ENCODE results near the gene TSC22D4. TPM values are rescaled to one million over a fixed set of nuclear protein-coding genes. Genes with fewer than 3 reads are reported as not detected.

TSC22D4 gene
- polyA plus RNA-seq, 2 of the 4 experiments (the other 2 are of a cell fraction) = 7.9 to 28.9 TPM

- DNase-seq (ENCODE audit: low read depth in 1 of 2, low spot score in 1 of 2) (no peak), FAIRE-seq (no peak), ATAC-seq (no peak)
- Histone ChIP-seq H3K4me2 (no peak overlapping the region), H3K9me3 (no peaks in the 10 kb centered on the region), H3K27ac (no peak overlapping the region), H3K4me1 (peaks cover 9% of the 10 kb centered on the region; the same call in 2 of the 3 replicates), H3K4me3 (no peak overlapping the region)
- TF ChIP-seq ZFP36 (IDR thresholded peaks at IDR 0.05; ENCODE audit: borderline replicate concordance, partially characterized antibody) (no peak), FOSL2 (IDR thresholded peaks at IDR 0.05) (no peak), FOSL2 (CRISPR knock-in tag; IDR thresholded peaks at IDR 0.05) (no peak), ZNF302 (CRISPR knock-in tag; IDR thresholded peaks at IDR 0.05) (no peak), CHD2 (IDR thresholded peaks at IDR 0.05; ENCODE audit: low read length, partially characterized antibody) (no peak), POLR2AphosphoS2 (conservative IDR thresholded peaks at IDR 0.05; ENCODE audit: low read length) (no peak), MAX (IDR thresholded peaks at IDR 0.05) (no peak), RNF2 (IDR thresholded peaks at IDR 0.05; ENCODE audit: borderline replicate concordance, low read depth) (no peak), ZC3H11A (IDR thresholded peaks at IDR 0.05) (no peak), CTCF (IDR thresholded peaks at IDR 0.05) (no peak), RARB (CRISPR knock-in tag; IDR thresholded peaks at IDR 0.05) (no peak), BCL3 (IDR thresholded peaks at IDR 0.05) (no peak), BHLHE40 (IDR thresholded peaks at IDR 0.05; ENCODE audit: low read depth, low read length) (no peak), SMC3 (IDR thresholded peaks at IDR 0.05) (no peak), TFCP2L1 (CRISPR knock-in tag; IDR thresholded peaks at IDR 0.05) (no peak), RAD21 (conservative IDR thresholded peaks at IDR 0.05 in 1 of 2, IDR thresholded peaks at IDR 0.05 in 1 of 2) (no peak), JUNB (IDR thresholded peaks at IDR 0.05) (no peak)
- CTCF ChIA-PET = interaction anchor here (1.7 to 3.9 kb wide), 2 partner anchors 9 to 69 kb away, joined by 5 to 22 read pairs; no protein-coding TSS in a partner anchor
- POLR2A ChIA-PET = no interaction called here
- WGBS (ENCODE audit: missing lambda C conversion rate) = 78% methylated on average over 5 of the region's 5 CpGs
Observed at GRCh38 chr7:100491192-100491578, 12.2 kb upstream of the TSC22D4 start.

GRCh38 chr7:100490483-100491191 is 11.6 kb upstream of the TSC22D4 start:
- TF ChIP-seq CBX8 (IDR thresholded peaks at IDR 0.05) (no peak), KDM1A (IDR thresholded peaks at IDR 0.05; ENCODE audit: low read depth) (no peak), EP300 (IDR thresholded peaks at IDR 0.05) (no peak), RFX5 (IDR thresholded peaks at IDR 0.05) (no peak), RARB (CRISPR knock-in tag; IDR thresholded peaks at IDR 0.05) (no peak), KDM5A (IDR thresholded peaks at IDR 0.05) (no peak), JUNB (IDR thresholded peaks at IDR 0.05) (no peak), PBX3 (IDR thresholded peaks at IDR 0.05) (no peak), HMGXB4 (CRISPR knock-in tag; IDR thresholded peaks at IDR 0.05; ENCODE audit: borderline replicate concordance) (no peak), NFE2L2 (conservative IDR thresholded peaks at IDR 0.05; ENCODE audit: low read length) (no peak), ESRRA (IDR thresholded peaks at IDR 0.05; ENCODE audit: borderline replicate concordance, low read length) (no peak), ATOH8 (CRISPR knock-in tag; IDR thresholded peaks at IDR 0.05; ENCODE audit: low read depth) (no peak), MAFK (IDR thresholded peaks at IDR 0.05; ENCODE audit: partially characterized antibody) (no peak), SMC3 (IDR thresholded peaks at IDR 0.05) (no peak), CEBPB (IDR thresholded peaks at IDR 0.05) (no peak)
- POLR2A ChIA-PET = interaction anchor here (0.9 kb wide), 1 partner anchor 96 kb away, joined by 3 read pairs; the partner anchor contains the start of gene FBXO24

More at GRCh38 chr7:100490483-100491191, 11.6 kb upstream of the TSC22D4 start:
- no peak overlapping the region for H3K4me2 ChIP-seq
- H3K4me1 ChIP-seq = peaks cover 15% of the 10 kb centered on the region; the same call in 2 of the 3 replicates
- H3K27ac ChIP-seq = no peak overlapping the region
- FAIRE-seq = no peak
- 84% methylated on average over 24 of the region's 25 CpGs for WGBS (ENCODE audit: missing lambda C conversion rate)
- H3K4me3 ChIP-seq = no peak overlapping the region
- no peaks in the 10 kb centered on the region for H3K9me3 ChIP-seq
- CTCF ChIA-PET = interaction anchor here (0.6 to 3.9 kb wide), 5 partner anchors 8 to 69 kb away, joined by 3 to 22 read pairs (median 5); no protein-coding TSS in a partner anchor
- no peak for DNase-seq (ENCODE audit: low read depth in 1 of 2, low spot score in 1 of 2)
- no peak for ATAC-seq

Measured in A549 (cell line).